ENCODE data around the gene MBD3L2B. TPM values are rescaled to one million over a fixed set of nuclear protein-coding genes. Genes with fewer than 3 reads are reported as not detected.
"Not testable (repeated sequence)": the region's sequence is repeated elsewhere in the genome, so short reads cannot be mapped to it uniquely, and the experiment has no call there.

MBD3L2B gene
- total and polyA plus RNA-seq, 9 of the 15 experiments (the other 6 are each of a cell fraction or from before 2014, with no cell fraction given): not detected

DNA sequence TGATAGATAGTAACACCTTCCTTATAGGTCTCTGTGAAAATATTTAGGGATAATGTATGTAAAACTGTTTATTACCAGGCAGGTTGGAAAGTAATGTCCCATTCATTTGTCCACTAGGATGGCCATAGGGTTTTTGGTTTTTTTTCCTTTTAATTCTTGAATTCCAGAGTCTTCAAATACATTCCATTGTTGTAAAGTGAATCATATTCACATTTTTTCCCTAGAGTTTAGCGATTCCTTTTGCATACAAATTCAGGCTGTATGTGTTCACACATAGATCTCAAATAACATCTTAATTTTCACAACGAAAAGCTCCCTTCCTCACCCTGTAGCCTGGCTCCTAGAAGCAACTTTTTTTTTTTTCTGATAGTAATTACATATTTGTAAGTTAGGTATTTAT is 46.5 kb upstream of the MBD3L2B start (continued):
- TF ChIP-seq, protein P1, sequence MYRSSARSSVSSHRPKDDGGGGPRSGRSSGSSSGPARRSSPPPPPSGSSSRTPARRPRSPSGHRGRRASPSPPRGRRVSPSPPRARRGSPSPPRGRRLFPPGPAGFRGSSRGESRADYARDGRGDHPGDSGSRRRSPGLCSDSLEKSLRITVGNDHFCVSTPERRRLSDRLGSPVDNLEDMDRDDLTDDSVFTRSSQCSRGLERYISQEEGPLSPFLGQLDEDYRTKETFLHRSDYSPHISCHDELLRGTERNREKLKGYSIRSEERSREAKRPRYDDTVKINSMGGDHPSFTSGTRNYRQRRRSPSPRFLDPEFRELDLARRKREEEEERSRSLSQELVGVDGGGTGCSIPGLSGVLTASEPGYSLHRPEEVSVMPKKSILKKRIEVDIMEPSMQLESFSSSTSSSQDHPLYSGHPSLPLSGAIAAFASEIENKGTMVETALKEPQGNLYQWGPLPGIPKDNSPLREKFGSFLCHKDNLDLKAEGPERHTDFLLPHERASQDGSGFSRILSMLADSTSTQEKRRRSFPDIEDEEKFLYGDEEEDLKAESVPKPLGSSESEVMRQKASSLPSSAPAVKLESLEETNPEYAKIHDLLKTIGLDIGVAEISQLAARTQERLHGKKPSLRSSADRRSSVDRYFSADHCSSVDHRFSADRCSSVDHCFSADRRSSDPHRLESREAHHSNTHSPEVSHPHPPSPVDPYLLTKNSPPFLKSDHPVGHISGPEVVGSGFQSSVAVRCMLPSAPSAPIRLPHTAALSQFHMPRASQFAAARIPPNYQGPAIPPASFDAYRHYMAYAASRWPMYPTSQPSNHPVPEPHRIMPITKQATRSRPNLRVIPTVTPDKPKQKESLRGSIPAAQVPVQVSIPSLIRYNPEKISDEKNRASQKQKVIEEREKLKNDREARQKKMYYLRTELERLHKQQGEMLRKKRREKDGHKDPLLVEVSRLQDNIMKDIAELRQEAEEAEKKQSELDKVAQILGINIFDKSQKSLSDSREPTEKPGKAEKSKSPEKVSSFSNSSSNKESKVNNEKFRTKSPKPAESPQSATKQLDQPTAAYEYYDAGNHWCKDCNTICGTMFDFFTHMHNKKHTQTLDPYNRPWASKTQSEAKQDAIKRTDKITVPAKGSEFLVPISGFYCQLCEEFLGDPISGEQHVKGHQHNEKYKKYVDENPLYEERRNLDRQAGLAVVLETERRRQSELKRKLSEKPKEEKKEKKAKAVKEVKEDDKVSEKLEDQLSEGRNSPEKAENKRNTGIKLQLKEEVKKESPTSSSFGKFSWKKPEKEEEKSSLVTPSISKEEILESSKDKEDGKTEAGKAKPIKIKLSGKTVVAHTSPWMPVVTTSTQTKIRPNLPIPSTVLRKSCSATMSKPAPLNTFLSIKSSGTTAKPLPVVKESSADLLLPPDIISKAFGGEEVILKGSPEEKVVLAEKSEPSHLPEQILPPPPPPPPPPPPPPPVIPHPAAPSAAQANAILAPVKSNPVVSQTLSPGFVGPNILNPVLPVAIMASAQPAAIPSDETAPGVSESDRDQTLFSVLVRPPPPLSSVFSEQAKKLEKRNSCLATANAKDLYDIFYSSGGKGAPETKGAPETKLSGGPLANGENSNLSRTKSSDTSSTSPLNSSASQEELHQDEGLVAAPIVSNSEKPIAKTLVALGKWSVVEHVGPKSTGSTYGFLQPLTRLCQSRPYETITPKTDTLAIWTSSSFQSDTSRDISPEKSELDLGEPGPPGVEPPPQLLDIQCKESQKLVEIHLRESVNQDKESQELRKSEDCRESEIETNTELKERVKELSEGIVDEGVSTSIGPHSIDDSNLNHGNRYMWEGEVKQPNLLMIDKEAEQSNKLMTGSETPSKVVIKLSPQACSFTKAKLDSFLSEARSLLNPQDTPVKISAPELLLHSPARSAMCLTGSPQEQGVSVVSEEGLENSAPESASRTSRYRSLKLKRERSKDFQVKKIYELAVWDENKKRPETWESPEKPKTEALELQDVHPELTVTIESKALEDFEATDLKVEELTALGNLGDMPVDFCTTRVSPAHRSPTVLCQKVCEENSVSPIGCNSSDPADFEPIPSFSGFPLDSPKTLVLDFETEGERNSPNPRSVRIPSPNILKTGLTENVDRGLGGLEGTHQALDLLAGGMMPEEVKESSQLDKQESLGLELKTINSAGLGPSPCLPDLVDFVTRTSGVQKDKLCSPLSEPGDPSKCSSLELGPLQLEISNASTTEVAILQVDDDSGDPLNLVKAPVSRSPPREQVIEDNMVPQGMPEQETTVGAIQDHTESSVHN (IDR thresholded peaks at IDR 0.05; ENCODE audit: borderline replicate concordance in 1 of 2, low read depth in 1 of 2): no peak

DNA sequence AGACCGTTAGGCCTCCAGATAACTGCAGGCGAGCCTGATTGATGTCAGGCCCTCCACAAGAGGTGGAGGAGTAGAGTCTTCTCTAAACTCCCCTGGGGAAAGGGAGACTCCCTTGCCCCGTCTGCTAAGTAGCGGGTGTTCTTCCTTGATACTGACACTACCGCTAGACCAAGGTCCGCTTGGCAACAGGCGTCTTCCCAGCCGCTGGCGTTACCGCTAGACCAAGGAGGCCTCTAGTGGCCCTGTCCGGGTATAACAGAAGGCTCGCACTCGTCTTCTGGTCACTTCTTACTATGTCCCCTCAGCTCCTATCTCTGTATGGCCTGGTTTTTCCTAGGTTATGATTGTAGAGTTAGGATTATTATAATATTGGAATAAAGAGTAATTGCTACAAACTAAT is 45.9 kb upstream of the MBD3L2B start:
- H3K4me3 ChIP-seq; H3K9me3 ChIP-seq (replicated peaks; ENCODE audit: control insufficient read depth, insufficient read depth, low read depth, low read length); H3K27ac ChIP-seq (ENCODE audit: extremely low read depth, low read depth, low read length); H3K4me2 ChIP-seq (ENCODE audit: insufficient read depth, low read length); H3K9me1 ChIP-seq (ENCODE audit: control insufficient read depth, insufficient read depth, low read length); H3K9ac ChIP-seq (ENCODE audit: insufficient read depth in 1 of 2, low read depth in 2 of 2, low read length in 2 of 2); intact Hi-C loops (cut with micrococcal nuclease); H3K4me1 ChIP-seq (replicated peaks in 1 of 2; ENCODE audit: control insufficient read depth in 2 of 2, insufficient read depth in 2 of 2, low read length in 2 of 2); CTCF ChIA-PET (ENCODE audit: low intra/inter-chr PET ratio); H4K20me1 ChIP-seq (replicated peaks; ENCODE audit: control insufficient read depth, insufficient read depth, low read length); BruUV-seq (replicated peaks); H3K27me3 ChIP-seq (ENCODE audit: control insufficient read depth in 2 of 2, insufficient read depth in 2 of 2, low read length in 2 of 2); ATAC-seq; POLR2A ChIA-PET: not testable (repeated sequence)
- in situ Hi-C loops (cut with MboI): loop anchor here (5.0 kb wide), 1 partner anchor 40 kb away; no protein-coding TSS in a partner anchor
- peak; percentile 81 for FAIRE-seq
- Histone ChIP-seq H2AFZ (ENCODE audit: low read depth, low read length) (peak overlapping the region; percentile 66; the same call in 1 of the 2 replicates), H3K36me3 (ENCODE audit: control insufficient read depth, insufficient read depth, low read length) (peaks cover 13% of the 10 kb centered on the region), H3K79me2 (ENCODE audit: control insufficient read depth, insufficient read depth, low read length) (peaks cover 13% of the 10 kb centered on the region)
- WGBS (ENCODE audit: insufficient coverage, low coverage, missing lambda C conversion rate): 44% methylated on average over 13 of the region's 13 CpGs
- peak; percentile 46 to 57 (median 47); a peak in 5 of 6 replicates for TF ChIP-seq CTCF (IDR thresholded peaks at IDR 0.05 in 2 of 3, conservative IDR thresholded peaks at IDR 0.05 in 1 of 3; ENCODE audit: insufficient read depth in 2 of 3, low read depth in 1 of 3, low read length in 3 of 3)
- peak in 1 of 2 experiments; percentile 25; a peak in 1 of 3 replicates for TF ChIP-seq CBX3 (IDR thresholded peaks at IDR 0.05; ENCODE audit: borderline replicate concordance in 1 of 2, low read length in 2 of 2)
- TF ChIP-seq ZBTB33 (CRISPR knock-in tag; IDR thresholded peaks at IDR 0.05): peak; percentile 99
- TF ChIP-seq RAD21 (CRISPR knock-in tag; conservative IDR thresholded peaks at IDR 0.05 in 1 of 2, IDR thresholded peaks at IDR 0.05 in 1 of 2): peak in 1 of 2 experiments; percentile 47; a peak in 2 of 4 replicates
- peak in 1 of 4 experiments; percentile 62 for DNase-seq (ENCODE audit: extremely low read depth in 1 of 4, low spot score in 3 of 4)
